NB4 (cell line): Measurements from ENCODE around the gene ERCC3.

ENCODE experiments used
- MYC ChIP-seq: IDR thresholded peaks from 2 replicates; pipeline ENCODE4 v1.6.1; 2011; ENCODE audit warnings: low read depth, low read length
- POLR2A ChIP-seq: IDR thresholded peaks from 2 replicates; pipeline ENCODE4 v1.6.1; 2011; ENCODE audit warnings: mild to moderate bottlenecking; ENCODE audit not compliant: insufficient read length; ENCODE audit errors: extremely low read depth
- TF ChIP-seq, protein P1 (sequence below): IDR thresholded peaks from one replicate; pipeline ENCODE4 v1.5.1; 2012; ENCODE audit warnings: low read depth, low read length

DNA sequence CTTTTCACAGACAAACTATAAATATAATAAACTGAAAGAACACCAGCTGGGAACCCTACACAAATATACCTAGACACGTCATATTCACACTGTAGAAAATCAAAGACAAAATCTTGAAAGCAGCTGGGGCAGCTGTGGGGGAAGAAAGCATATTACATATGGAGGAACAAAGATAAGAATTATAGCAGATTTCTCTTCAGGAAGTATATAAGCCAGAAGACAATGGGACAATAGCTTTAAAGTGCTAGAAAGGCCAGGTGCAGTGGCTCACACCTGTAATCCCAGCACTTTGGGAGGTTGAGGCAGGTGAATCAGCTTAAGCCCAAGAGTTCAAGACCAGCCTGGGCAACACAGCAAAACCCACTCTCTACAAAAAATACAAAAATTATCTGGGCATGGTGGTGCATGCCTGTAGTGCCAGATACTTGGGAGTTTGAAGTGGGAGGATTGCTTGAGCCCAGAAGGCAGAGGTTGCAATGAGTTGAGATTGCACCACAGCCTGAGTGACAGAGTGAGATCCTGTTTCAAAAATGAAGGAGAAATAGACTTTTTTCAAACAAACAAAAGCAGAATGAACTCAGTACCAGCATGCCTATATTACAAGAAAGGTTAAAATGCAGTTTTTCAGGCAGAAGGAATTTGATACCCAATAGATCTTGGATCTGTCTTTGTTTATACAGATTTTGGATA is 26.8 kb upstream of the ERCC3 start:
- TF ChIP-seq, protein P1, sequence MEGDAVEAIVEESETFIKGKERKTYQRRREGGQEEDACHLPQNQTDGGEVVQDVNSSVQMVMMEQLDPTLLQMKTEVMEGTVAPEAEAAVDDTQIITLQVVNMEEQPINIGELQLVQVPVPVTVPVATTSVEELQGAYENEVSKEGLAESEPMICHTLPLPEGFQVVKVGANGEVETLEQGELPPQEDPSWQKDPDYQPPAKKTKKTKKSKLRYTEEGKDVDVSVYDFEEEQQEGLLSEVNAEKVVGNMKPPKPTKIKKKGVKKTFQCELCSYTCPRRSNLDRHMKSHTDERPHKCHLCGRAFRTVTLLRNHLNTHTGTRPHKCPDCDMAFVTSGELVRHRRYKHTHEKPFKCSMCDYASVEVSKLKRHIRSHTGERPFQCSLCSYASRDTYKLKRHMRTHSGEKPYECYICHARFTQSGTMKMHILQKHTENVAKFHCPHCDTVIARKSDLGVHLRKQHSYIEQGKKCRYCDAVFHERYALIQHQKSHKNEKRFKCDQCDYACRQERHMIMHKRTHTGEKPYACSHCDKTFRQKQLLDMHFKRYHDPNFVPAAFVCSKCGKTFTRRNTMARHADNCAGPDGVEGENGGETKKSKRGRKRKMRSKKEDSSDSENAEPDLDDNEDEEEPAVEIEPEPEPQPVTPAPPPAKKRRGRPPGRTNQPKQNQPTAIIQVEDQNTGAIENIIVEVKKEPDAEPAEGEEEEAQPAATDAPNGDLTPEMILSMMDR: no peak
- TF ChIP-seq MYC: no peak
- TF ChIP-seq POLR2A: no peak
